Measurements from ENCODE around the gene CEND1. TPM values are rescaled to one million over a fixed set of nuclear protein-coding genes. Genes with fewer than 3 reads are reported as not detected.

CEND1 gene
- total and polyA plus RNA-seq, 2 of the 13 experiments (the other 11 are each of a cell fraction or from before 2014, with no cell fraction given): not detected

DNA sequence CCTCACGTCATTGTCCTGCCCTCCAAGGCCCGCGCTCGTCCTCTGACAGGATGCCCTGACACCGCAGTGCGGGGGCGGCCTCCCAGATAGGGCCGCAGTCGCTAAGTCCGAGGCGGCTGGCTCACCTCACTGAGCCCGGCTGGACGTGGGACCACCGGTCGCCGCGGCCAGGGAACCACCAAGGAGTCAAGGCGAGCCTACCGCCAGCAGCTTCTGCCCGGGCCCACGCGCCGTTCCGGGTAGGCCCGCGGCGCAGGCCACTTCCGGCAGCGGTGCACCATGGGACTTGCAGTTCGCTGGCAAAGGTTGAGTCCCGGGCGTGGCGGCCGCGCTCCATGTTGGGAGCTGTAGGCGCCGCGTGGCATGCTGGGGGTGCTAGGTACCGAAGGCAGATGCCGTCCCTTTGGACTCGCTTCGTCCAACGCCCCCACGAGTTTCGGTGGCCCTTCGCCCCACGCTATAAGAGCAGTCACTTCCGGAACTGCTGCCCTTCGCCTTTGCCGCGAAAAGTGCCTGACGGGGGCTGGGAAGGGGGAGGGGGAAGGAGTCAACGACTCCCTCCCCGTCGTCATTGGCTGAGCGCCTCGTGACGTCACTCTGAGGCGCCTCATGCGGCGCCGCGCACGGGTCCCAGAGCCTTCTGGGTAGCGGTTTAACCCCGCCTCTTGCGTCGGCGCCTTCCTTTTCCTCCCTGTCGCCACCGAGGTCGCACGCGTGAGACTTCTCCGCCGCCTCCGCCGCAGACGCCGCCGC lies 19.6 kb upstream of the CEND1 start, which contains the start of gene RPLP2 (continued):
- TF ChIP-seq, protein P1, sequence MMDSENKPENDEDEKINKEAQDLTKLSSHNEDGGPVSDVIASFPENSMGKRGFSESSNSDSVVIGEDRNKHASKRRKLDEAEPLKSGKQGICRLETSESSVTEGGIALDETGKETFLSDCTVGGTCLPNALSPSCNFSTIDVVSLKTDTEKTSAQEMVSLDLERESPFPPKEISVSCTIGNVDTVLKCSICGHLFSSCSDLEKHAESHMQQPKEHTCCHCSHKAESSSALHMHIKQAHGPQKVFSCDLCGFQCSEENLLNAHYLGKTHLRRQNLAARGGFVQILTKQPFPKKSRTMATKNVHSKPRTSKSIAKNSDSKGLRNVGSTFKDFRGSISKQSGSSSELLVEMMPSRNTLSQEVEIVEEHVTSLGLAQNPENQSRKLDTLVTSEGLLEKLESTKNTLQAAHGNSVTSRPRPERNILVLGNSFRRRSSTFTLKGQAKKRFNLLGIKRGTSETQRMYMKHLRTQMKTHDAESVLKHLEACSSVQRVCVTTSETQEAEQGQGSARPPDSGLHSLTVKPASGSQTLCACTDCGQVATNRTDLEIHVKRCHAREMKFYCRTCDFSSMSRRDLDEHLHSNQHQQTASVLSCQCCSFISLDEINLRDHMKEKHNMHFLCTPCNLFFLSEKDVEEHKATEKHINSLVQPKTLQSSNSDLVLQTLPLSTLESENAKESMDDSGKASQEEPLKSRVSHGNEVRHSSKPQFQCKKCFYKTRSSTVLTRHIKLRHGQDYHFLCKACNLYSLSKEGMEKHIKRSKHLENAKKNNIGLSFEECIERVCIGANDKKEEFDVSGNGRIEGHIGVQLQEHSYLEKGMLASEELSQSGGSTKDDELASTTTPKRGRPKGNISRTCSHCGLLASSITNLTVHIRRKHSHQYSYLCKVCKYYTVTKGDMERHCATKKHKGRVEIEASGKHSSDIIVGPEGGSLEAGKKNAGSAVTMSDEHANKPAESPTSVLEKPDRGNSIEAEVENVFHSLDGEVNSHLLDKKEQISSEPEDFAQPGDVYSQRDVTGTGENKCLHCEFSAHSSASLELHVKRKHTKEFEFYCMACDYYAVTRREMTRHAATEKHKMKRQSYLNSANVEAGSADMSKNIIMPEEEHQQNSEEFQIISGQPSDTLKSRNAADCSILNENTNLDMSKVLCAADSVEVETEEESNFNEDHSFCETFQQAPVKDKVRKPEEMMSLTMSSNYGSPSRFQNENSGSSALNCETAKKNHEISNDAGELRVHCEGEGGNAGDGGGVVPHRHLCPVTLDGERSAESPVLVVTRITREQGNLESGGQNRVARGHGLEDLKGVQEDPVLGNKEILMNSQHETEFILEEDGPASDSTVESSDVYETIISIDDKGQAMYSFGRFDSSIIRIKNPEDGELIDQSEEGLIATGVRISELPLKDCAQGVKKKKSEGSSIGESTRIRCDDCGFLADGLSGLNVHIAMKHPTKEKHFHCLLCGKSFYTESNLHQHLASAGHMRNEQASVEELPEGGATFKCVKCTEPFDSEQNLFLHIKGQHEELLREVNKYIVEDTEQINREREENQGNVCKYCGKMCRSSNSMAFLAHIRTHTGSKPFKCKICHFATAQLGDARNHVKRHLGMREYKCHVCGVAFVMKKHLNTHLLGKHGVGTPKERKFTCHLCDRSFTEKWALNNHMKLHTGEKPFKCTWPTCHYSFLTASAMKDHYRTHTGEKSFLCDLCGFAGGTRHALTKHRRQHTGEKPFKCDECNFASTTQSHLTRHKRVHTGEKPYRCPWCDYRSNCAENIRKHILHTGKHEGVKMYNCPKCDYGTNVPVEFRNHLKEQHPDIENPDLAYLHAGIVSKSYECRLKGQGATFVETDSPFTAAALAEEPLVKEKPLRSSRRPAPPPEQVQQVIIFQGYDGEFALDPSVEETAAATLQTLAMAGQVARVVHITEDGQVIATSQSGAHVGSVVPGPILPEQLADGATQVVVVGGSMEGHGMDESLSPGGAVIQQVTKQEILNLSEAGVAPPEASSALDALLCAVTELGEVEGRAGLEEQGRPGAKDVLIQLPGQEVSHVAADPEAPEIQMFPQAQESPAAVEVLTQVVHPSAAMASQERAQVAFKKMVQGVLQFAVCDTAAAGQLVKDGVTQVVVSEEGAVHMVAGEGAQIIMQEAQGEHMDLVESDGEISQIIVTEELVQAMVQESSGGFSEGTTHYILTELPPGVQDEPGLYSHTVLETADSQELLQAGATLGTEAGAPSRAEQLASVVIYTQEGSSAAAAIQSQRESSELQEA (CRISPR knock-in tag; IDR thresholded peaks at IDR 0.05; ENCODE audit: not compliant biosample characterization): peak; percentile 79
- TF ChIP-seq SMAD1 (CRISPR knock-in tag; IDR thresholded peaks at IDR 0.05; ENCODE audit: borderline replicate concordance, low read depth): peak; percentile 7; the same call in 1 of the 2 replicates
- TF ChIP-seq ZFP90 (CRISPR knock-in tag; IDR thresholded peaks at IDR 0.05; ENCODE audit: borderline replicate concordance): peak; percentile 12; the same call in 1 of the 2 replicates
- peak; percentile 75; the same call in 1 of the 2 replicates for TF ChIP-seq ARNT2 (CRISPR knock-in tag; IDR thresholded peaks at IDR 0.05; ENCODE audit: low read depth)
- TF ChIP-seq KDM5A (IDR thresholded peaks at IDR 0.05; ENCODE audit: borderline replicate concordance, low read length): peak; percentile 81
- TF ChIP-seq ZFY (CRISPR knock-in tag; IDR thresholded peaks at IDR 0.05): peak; percentile 100
- TF ChIP-seq, protein P2, sequence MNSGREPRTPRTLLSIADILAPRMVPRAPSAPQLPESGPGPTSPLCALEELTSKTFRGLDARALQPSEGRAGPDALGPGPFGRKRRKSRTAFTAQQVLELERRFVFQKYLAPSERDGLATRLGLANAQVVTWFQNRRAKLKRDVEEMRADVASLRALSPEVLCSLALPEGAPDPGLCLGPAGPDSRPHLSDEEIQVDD (CRISPR knock-in tag; IDR thresholded peaks at IDR 0.05; ENCODE audit: borderline replicate concordance): peak; percentile 86; the same call in 1 of the 2 replicates
- TF ChIP-seq ZNF570 (CRISPR knock-in tag; IDR thresholded peaks at IDR 0.05; ENCODE audit: borderline replicate concordance): 0 out of 2 replicates have a peak, but pooled peaks have one; percentile 27
- peak; percentile 34 for TF ChIP-seq ERF (CRISPR knock-in tag; IDR thresholded peaks at IDR 0.05)
- no peak; the same call in 1 of the 2 replicates for TF ChIP-seq ZNF639 (CRISPR knock-in tag; conservative IDR thresholded peaks at IDR 0.05)
- peak; percentile 93; the same call in 1 of the 2 replicates for TF ChIP-seq ZZZ3 (CRISPR knock-in tag; IDR thresholded peaks at IDR 0.05; ENCODE audit: borderline replicate concordance)
- no peak for TF ChIP-seq JUNB (CRISPR knock-in tag; IDR thresholded peaks at IDR 0.05; ENCODE audit: borderline replicate concordance)
- TF ChIP-seq, protein P3, sequence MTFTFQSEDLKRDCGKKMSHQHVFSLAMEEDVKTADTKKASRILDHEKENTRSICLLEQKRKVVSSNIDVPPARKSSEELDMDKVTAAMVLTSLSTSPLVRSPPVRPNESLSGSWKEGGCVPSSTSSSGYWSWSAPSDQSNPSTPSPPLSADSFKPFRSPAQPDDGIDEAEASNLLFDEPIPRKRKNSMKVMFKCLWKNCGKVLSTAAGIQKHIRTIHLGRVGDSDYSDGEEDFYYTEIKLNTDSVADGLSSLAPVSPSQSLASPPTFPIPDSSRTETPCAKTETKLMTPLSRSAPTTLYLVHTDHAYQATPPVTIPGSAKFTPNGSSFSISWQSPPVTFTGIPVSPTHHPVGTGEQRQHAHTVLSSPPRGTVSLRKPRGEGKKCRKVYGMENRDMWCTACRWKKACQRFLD (CRISPR knock-in tag; IDR thresholded peaks at IDR 0.05; ENCODE audit: borderline replicate concordance): peak; percentile 25; the same call in 1 of the 2 replicates
- TF ChIP-seq ZNF501 (CRISPR knock-in tag; IDR thresholded peaks at IDR 0.05): peak; percentile 93
- peak; percentile 49; the same call in 1 of the 2 replicates for TF ChIP-seq SIN3B (IDR thresholded peaks at IDR 0.05; ENCODE audit: low read length)
- no peak for TF ChIP-seq KLF11 (CRISPR knock-in tag; IDR thresholded peaks at IDR 0.05)
- no peak for TF ChIP-seq ZFP37 (CRISPR knock-in tag; IDR thresholded peaks at IDR 0.05; ENCODE audit: borderline replicate concordance)

All from HepG2 (cell line).